OCI-LY1 (cell line): ENCODE data around the gene CCDC78.

Source experiments
- EZH2 ChIP-seq: fragments of 200-600 bp; sonication (generic), shearing (Covaris generic); IDR thresholded peaks from 2 replicates; pipeline ENCODE4 v1.8.0; 2017; ENCODE audit warnings: borderline replicate concordance, mixed run types, mild to moderate bottlenecking, antibody characterized with exemption, low read length, moderate library complexity, mixed read lengths
- TF ChIP-seq, protein P1 (sequence below): fragments of 200-600 bp; sonication (generic), shearing (Covaris generic); IDR thresholded peaks from 2 replicates; pipeline ENCODE4 v1.5.1; 2017; ENCODE audit warnings: mild to moderate bottlenecking, antibody characterized with exemption, low read length, moderate library complexity, mixed read lengths

DNA sequence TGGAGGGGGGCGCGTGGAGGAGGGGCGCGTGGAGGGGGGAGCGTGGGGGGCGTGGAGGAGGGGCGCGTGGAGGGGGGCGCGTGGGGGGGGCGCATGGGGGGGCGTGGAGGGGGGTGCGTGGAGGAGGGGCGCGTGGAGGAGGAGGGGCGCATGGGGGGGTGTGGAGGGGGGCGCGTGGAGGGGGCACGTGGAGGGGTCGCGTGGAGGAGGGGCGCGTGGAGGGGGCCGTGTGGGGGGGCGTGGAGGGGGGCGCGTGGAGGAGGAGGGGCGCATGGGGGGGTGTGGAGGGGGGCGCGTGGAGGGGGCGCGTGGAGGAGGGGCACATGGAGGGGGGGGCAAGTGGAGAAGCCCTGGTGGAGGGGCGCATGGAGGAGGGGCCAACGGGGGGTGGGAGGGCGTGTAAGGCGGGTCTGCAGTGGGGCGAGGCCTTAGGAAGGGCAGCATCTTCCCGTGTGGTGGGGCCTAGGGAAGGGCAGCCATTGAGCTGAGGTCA, 41.5 kb upstream of the CCDC78 start:
- TF ChIP-seq EZH2, result no peak
- TF ChIP-seq, protein P1, sequence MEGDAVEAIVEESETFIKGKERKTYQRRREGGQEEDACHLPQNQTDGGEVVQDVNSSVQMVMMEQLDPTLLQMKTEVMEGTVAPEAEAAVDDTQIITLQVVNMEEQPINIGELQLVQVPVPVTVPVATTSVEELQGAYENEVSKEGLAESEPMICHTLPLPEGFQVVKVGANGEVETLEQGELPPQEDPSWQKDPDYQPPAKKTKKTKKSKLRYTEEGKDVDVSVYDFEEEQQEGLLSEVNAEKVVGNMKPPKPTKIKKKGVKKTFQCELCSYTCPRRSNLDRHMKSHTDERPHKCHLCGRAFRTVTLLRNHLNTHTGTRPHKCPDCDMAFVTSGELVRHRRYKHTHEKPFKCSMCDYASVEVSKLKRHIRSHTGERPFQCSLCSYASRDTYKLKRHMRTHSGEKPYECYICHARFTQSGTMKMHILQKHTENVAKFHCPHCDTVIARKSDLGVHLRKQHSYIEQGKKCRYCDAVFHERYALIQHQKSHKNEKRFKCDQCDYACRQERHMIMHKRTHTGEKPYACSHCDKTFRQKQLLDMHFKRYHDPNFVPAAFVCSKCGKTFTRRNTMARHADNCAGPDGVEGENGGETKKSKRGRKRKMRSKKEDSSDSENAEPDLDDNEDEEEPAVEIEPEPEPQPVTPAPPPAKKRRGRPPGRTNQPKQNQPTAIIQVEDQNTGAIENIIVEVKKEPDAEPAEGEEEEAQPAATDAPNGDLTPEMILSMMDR, result no peak
